Kidney (tissue), 14 donors: ENCODE data around the gene CACNB4. TPM values are rescaled to one million over a fixed set of nuclear protein-coding genes. Genes with fewer than 3 reads are reported as not detected.

Source experiments
- DNase-seq, 5 donors: peaks; one replicate each; pipeline ENCODE4 v3.0.0-alpha.2; 2013 to 2020
- FAIRE-seq: peaks from 2 replicates; lab custom pipeline; 2012; peaks lifted over from hg19 to GRCh38; lab: Jason Lieb, UNC
- H3K27ac ChIP-seq, 2 donors: one replicate each; pipeline ENCODE4 v1.7.0; 2013; ENCODE audit warnings: low read depth in 2 of 2, low read length in 2 of 2, inconsistent platforms in 1 of 2
- H3K27me3 ChIP-seq: one replicate; pipeline ENCODE4 v1.7.1; 2013; ENCODE audit warnings: low read length, inconsistent platforms; ENCODE audit not compliant: control insufficient read depth, insufficient read depth
- H3K36me3 ChIP-seq, 3 donors: one replicate each; pipeline versions ENCODE4 v1.7.0 to v1.7.1; 2013; ENCODE audit warnings: low read length in 3 of 3, control low read depth in 1 of 3, inconsistent platforms in 1 of 3; ENCODE audit not compliant: insufficient read depth in 3 of 3, control insufficient read depth in 2 of 3
- H3K4me1 ChIP-seq, 3 donors: one replicate each; pipeline versions ENCODE4 v1.7.0 to v1.7.1; 2013; ENCODE audit warnings: low read length in 3 of 3, inconsistent platforms in 1 of 3, low read depth in 1 of 3; ENCODE audit not compliant: control insufficient read depth in 2 of 3, insufficient read depth in 2 of 3
- H3K4me3 ChIP-seq, 3 donors: one replicate each; pipeline versions ENCODE4 v1.7.0 to v1.8.1; 2013; ENCODE audit warnings: low read length in 3 of 3, control low read depth in 1 of 3, inconsistent platforms in 1 of 3
- H3K9ac ChIP-seq, 3 donors: one replicate each; pipeline versions ENCODE4 v1.7.0 to v1.7.1; 2013; ENCODE audit warnings: low read length in 3 of 3, control low read depth in 1 of 3, inconsistent platforms in 1 of 3
- H3K9me3 ChIP-seq, 3 donors: one replicate each; pipeline versions ENCODE4 v1.7.0 to v1.7.1; 2013; ENCODE audit warnings: low read length in 3 of 3, control low read depth in 1 of 3, inconsistent platforms in 1 of 3; ENCODE audit not compliant: control insufficient read depth in 2 of 3, insufficient read depth in 1 of 3
- intact Hi-C: fragments of 100-400 bp; cut with DNase I; formaldehyde crosslinking; loops from one replicate; pipeline ENCODE4 v1.11.1; 2022
- polyA plus RNA-seq: library from polyadenylated mRNA; stranded (reverse); fragments of 350-450 nt; fragmentation: Illumina TruSeq; extraction: RNeasy Lipid Tissue Mini Kit (QIAGEN cat#74804); gene quantifications from one replicate; pipeline ENCODE4 v1.2.3, GENCODE V29; 2014; ENCODE audit warnings: low read depth, low replicate concordance; ENCODE audit not compliant: insufficient read depth
- total RNA-seq: library from RNA; stranded (reverse); fragmentation: NEBNext Ultra II Directional; extraction: Animal tissue kit (Norgen Biotek cat#: 25700); gene quantifications from one replicate; pipeline ENCODE4 v1.2.1, GENCODE V29; 2021
- TF ChIP-seq, protein P1 (sequence below): IDR thresholded peaks from 3 replicates; pipeline ENCODE4 v1.5.1; 2012; ENCODE audit warnings: mild to moderate bottlenecking, moderate library complexity, borderline replicate concordance; ENCODE audit not compliant: insufficient read depth; ENCODE audit errors: extremely low read depth
- donor health status: control.
- donor health status: control.
- donor health status: control.
- donor health status: control.
- donor health status: control.
- donor health status: DM: yes; HTN: yes; CAD: no.
- donor health status: Normal renal cell carcinoma (clear cell type).

Gene CACNB4
- total and polyA plus RNA-seq, 2 donors from 2014 or later = 1.3 to 2.2 TPM

DNA sequence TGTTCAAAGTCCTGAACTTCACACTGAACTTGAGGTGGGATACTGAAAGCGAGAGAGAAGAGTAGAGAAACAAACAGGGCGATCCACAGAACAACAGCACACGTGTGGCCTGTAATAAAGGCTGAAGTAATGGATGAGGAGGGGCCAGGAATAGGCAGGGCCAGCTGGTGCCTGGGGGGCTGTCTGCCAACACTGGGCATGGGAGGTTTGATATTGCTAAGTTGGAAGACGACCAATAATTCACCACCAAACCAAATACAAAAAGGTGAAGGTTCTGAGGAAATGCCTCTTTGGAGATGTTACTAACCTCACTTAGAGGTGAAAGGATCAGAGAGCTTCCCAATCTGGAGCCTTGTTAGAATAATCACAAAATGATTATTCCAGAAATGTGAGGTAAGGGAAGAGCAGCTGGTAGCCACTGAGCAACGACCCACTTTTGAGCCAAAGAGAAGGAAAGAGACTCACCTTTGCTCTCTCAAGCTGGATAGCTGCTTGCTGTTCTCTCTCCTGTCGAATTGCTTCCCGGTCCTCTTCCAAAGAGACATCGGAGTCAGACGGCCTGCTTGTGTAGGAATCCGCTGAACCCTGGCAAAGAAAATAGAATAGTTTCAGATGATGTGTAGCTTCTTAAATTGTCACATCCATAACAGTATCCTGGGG is 215.9 kb downstream of the CACNB4 start:
- H3K27me3 ChIP-seq = no peaks in the 10 kb centered on the region
- DNase-seq = no peak
- intact Hi-C loops = no loop called here
- no peaks in the 10 kb centered on the region for H3K9me3 ChIP-seq
- FAIRE-seq = no peak
- H3K9ac ChIP-seq = no peak overlapping the region
- no peaks in the 10 kb centered on the region for H3K36me3 ChIP-seq
- no peaks in the 10 kb centered on the region for H3K4me1 ChIP-seq
- H3K4me3 ChIP-seq = no peak overlapping the region
- TF ChIP-seq, protein P1, sequence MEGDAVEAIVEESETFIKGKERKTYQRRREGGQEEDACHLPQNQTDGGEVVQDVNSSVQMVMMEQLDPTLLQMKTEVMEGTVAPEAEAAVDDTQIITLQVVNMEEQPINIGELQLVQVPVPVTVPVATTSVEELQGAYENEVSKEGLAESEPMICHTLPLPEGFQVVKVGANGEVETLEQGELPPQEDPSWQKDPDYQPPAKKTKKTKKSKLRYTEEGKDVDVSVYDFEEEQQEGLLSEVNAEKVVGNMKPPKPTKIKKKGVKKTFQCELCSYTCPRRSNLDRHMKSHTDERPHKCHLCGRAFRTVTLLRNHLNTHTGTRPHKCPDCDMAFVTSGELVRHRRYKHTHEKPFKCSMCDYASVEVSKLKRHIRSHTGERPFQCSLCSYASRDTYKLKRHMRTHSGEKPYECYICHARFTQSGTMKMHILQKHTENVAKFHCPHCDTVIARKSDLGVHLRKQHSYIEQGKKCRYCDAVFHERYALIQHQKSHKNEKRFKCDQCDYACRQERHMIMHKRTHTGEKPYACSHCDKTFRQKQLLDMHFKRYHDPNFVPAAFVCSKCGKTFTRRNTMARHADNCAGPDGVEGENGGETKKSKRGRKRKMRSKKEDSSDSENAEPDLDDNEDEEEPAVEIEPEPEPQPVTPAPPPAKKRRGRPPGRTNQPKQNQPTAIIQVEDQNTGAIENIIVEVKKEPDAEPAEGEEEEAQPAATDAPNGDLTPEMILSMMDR = no peak
- no peak overlapping the region for H3K27ac ChIP-seq

DNA sequence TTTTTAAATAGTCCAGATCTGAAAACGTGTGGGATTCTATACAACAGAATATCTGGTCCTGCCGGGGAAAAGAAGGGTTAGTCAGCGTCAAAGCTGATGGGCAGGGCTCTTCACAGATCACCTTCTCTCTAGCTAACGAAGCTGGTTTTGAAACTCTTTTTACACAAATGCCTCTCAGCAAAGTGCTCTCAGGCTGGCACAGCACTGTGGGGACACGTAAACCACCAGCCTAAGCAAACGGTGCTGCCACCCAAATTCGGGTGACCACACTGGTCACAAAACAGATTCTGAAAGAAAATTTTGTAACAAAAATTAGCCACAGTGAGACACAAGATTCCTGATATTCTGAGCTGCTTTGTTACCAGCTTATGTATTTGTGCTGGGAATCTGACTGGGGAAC is 217.5 kb downstream of the CACNB4 start:
- Histone ChIP-seq H3K27me3 (no peaks in the 10 kb centered on the region), H3K36me3 (no peaks in the 10 kb centered on the region), H3K27ac (no peak overlapping the region), H3K9ac (no peak overlapping the region), H3K9me3 (no peaks in the 10 kb centered on the region), H3K4me1 (no peaks in the 10 kb centered on the region), H3K4me3 (no peak overlapping the region)
- TF ChIP-seq, protein P1 = no peak
- FAIRE-seq (no peak), DNase-seq (no peak)
- intact Hi-C loops = no loop called here

DNA sequence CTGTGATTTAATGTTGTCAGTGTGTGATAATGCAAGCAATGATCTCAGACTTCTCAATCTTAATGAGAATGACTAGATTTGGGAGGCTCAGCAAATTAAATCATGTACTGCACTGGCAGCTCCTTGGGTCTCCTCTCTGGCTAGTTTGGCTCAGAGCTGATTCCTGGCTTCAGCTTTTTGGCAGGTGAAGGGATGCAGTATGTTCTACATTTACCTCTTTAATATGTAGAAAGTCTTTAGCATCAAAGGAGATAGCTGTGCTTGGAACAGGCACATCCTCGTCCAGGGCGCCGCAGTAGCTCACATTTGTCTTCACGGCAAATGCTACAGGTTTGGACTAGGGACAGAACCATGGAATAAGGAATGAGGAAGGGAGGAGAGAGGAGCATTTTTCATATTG is 218.3 kb downstream of the CACNB4 start:
- Histone ChIP-seq H3K9ac (no peak overlapping the region), H3K9me3 (no peaks in the 10 kb centered on the region), H3K27me3 (no peaks in the 10 kb centered on the region), H3K36me3 (no peaks in the 10 kb centered on the region), H3K4me3 (no peak overlapping the region), H3K4me1 (no peaks in the 10 kb centered on the region), H3K27ac (no peak overlapping the region)
- TF ChIP-seq, protein P1 = no peak
- DNase-seq (no peak), FAIRE-seq (no peak)
- intact Hi-C loops = no loop called here
